GM18499 (cell line): ENCODE results near the gene FCN1.

ENCODE experiments used
- ATAC-seq: cut with Tn5 transposase; IDR thresholded peaks from one replicate; pipeline ENCODE4 v1.9.1; 2021; ENCODE audit warnings: moderate number of reproducible peaks; ENCODE audit not compliant: insufficient read depth, unreplicated experiment

FCN1 gene

GRCh38 chr9:134938346-134939079 lies 20.8 kb upstream of the FCN1 start:
- ATAC-seq = no peak

DNA sequence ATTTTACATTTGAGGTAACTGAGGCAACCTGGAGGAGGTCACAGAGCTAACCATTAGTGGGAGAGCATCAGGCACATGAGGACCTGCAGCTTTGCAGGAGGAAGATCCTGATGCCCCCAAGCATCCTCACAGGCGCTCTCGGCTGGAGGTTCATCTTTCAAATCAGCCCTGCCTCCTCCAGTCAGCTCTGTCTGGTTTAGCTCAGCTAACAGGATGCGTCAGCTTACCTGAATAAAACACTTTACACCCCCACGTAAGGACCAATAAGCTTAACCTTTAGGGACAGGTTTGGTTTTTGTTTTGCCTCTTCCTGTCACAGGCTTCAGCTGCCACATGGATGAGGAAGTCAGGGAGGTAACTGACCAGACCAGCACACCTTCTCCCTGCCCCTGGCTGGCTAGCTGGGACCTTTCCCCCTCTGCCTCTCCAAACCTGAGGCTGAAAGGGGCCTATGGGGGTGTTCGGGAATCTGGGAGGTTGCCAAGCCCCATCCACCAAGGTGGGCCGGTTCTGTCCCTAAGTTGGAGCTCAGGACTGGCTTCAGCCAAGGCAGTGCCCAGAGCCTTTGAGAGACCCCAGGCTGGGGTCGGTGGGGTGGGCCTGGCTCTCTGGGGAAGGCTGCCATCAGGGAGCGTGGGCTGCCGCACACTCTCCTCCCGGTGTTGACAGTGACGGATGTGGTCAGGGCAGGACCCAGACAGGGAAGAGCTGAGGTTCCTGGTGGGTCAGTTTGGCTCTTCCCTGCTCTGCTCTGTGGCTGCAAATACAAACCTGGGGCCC lies 20.0 kb upstream of the FCN1 start:
- no peak for ATAC-seq

- ATAC-seq = no peak
Measured at GRCh38 chr9:134937164-134937555, 19.4 kb upstream of the FCN1 start.

- no peak for ATAC-seq
Measured at GRCh38 chr9:134936346-134937163, 18.8 kb upstream of the FCN1 start.

GRCh38 chr9:134935701-134936345 lies 18.1 kb upstream of the FCN1 start:
- ATAC-seq = no peak

DNA sequence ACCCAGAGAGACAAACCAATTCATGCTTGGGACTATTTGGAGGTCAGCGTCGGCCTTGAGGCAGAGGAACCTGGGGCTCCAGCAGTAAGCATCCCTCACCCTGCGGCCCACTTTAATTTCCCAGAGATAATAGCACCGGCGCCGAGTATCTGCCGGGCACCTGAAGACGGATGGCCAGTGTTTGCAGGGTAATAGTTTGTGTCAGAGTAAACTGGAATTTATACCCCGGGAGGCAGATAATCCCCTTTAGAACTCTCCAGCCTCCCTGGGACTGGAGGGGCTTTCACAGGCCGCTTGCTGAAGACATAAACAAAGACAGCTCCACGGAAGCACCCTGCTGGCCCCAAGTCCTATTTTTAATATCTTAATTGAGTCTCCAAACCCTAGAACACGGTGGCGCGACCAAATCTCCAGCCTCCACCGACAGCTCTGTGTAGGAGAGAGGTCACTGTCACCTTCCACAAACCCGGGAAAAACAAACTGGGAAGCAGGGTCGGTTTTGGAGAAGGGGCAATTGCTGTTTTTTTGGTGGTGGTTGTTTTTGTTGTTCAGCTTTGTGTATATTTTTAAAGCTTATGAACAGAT lies 17.4 kb upstream of the FCN1 start:
- no peak for ATAC-seq

GRCh38 chr9:134933076-134933659 lies 15.5 kb upstream of the FCN1 start:
- no peak for ATAC-seq

DNA sequence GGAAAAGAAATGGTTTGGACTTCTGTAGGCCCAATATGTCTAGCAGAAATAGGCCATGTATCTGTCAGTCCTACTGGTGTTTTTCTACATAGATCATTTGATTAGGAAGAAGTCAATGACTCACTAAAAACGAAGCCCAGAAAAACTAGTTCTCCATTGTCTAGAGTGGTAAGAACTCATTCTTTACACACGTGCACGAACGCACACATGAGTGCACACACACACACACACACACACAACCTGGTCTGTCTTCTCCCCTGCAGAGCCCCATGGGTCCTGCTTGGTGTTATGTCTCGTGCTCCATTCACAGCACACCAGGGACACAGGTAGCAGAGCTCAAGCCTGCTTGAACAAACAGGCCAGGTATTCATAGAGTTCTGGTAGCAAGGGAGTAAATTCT lies 14.9 kb upstream of the FCN1 start:
- ATAC-seq = no peak

GRCh38 chr9:134932171-134932570 lies 14.5 kb upstream of the FCN1 start:
- ATAC-seq = no peak

DNA sequence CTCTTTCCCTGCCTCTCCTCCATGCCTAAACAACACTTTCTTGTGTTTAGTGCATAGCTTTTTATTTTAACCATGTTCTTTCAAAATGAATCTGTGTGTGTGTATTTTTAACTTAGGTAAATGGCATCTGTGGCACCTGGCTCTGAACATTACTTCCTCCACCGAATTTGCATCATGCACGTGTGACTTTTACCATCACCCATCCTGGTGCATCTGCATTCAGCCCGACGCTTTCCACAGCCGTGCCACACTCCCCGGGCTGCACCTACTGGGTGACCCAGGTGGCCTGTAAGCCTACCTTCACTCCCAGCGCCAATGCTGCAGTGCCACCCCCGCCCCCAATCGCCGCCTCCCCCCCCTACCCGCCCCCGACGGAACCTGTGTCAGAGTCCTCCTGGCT lies 12.7 kb upstream of the FCN1 start:
- no peak for ATAC-seq

GRCh38 chr9:134929193-134930158 lies 11.8 kb upstream of the FCN1 start:
- ATAC-seq = no peak

DNA sequence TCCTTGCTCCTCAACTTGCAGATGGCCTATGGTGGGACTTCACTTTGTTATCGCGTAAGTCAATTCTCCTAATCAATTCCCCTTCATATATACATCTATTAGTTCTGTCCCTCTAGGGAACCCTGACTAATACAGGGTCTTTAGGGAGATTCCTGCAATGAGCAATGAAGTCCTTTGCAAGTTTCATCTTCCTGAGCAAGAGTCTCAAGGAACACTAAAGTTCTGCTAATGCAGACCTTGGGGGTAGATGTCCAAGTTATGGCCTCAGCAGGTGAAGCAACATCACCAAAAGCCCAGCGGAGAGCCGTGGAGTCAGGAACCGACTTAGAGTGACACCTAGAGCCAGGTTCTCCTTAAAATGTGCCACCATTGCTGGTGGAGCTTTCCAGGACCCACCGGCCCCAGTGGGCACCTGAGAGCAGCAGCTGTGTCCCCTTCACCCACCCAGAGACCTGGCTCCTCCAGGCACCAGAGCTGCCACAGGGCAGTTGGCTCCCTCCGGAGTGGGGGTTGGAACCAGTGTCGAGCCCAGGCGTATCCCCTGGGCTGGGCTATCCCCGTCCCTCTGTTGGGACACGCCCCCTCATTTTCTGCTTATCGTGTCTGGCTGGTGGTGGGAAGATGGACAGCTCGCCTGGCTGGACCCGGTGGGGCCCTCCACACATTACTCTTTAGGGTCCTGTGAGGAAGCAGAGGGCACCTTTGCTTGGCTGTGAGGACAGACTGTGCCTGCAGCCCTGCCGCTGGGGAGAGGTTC lies 10.9 kb upstream of the FCN1 start:
- ATAC-seq = no peak

GRCh38 chr9:134925011-134925511 lies 7.3 kb upstream of the FCN1 start:
- ATAC-seq = no peak

DNA sequence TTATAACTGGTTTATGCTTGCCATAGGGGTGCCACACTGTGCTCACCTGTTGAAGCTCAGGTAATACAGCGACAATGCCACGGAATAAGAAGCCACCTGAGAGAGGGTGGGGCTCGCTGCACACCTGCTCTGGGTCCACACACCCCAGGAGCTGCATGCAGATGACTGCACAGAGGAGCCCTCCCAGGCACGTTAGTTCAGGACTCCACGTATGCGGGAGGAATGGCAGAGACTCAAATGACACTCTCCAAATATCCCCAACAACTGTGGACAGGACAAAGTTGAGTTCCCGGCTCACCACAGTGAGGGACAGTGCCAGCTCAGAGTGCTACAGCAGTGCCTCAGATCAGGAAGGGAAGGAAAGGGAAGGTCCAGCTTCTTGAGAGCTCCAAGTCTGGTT lies 5.8 kb upstream of the FCN1 start:
- ATAC-seq = no peak

DNA sequence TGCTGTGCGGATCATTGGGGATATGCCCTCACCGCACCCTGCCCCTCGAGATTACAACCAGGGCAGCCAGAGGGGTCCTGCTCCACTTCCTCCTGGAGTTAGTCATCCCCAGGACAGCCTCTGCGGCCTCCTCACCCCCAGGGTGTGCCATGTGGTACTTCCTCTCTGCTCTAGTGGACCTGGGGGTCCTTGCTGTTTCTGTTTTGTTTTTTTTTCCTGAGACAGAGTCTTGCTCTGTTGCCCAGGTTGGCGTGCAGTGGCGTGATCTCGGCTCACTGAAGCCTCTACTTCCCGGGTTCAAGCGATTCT lies 5.2 kb upstream of the FCN1 start:
- ATAC-seq = no peak

DNA sequence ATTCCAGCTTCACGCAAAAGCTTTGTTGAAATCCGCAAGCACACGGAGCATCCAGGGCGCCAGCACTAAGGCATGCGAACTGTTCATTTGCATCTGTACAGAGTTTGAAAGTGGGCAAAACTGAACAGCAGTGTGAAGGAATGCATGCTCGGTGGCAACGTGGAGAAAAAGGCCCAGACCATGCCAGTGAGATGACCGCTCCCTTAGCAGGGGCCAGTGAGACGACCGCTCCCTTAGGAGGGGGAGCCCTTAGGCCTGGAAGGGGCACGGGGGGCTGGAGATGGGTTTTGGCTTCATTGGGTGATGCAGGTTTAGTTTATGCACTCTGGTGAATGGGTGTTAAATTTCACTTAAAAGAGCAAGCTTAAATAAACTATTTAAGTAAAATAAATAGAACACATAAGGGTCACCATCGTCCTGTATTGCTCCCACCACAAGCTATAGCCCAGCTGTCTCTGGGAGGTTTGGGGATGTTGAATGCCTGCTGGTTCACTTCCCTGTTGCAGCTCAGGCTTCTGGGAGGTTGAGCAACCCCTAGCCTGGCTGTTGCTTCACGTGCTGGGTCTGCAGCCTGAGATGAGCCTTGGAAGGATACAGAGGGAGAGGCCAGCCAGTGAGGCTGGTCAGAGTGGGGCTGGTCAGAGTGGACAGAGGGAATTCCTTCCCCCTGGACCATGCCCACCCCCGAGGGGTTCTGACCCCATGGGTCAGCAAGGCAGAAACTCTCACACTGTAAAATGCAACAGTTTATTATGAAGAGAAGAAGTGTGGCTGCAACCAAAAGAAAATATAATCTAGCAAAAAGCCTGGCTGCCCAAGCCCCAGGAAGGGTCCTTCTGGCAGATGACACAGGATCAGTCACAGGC lies 4.6 kb upstream of the FCN1 start:
- ATAC-seq = no peak

DNA sequence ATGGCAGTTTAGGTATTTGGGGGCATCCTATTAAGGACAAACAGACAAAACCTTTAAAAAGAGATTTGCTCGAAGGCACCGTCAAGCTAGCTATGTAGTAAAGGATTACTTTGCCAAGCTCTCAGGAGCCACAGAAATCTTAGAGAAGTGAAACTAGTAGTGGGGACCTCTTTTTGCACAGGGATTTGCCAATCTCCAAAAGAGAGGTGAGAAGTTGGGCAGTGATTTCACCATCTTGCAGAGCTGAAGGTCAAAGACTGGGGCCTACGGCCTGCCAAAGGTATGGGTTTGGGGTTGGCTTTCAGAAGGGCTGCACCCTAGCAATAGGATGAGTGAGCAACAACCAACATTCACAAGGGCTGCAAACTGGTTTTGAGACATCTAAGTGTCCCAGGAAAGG lies 1.6 kb upstream of the FCN1 start:
- ATAC-seq = no peak
